NCI-H82 (cell line): Measurements from ENCODE around the gene ROBO1.
"Not testable (repeated sequence)": the region's sequence is repeated elsewhere in the genome, so short reads cannot be mapped to it uniquely, and the experiment has no call there.

Source experiments
- DNase-seq: peaks from one replicate; lab custom pipeline; 2025; lab: John Stamatoyannopoulos, UW

The ROBO1 gene

GRCh38 chr3:78737988-78738387 is 1029.8 kb downstream of the ROBO1 start:
- DNase-seq = peak; percentile 90

GRCh38 chr3:78736863-78737262 is 1030.9 kb downstream of the ROBO1 start:
- DNase-seq = no peak

GRCh38 chr3:78734048-78734637 is 1033.7 kb downstream of the ROBO1 start:
- DNase-seq = peak; percentile 69

- peak; percentile 87 for DNase-seq
These were observed 1034.9 kb downstream of the ROBO1 start for GRCh38 chr3:78732893-78733292.

- DNase-seq = peak; percentile 87
These were observed 1035.3 kb downstream of the ROBO1 start for GRCh38 chr3:78732471-78732870.

GRCh38 chr3:78729946-78730345 is 1037.9 kb downstream of the ROBO1 start:
- peak; percentile 32 for DNase-seq

- DNase-seq = peak; percentile 87
These were observed 1039.2 kb downstream of the ROBO1 start for GRCh38 chr3:78728406-78729145.

- DNase-seq = peak; percentile 91
These were observed 1041.3 kb downstream of the ROBO1 start for GRCh38 chr3:78726545-78726944.

- DNase-seq = peak; percentile 69
These were observed 1042.0 kb downstream of the ROBO1 start for GRCh38 chr3:78725703-78726246.

- DNase-seq = peak; percentile 21
These were observed 1042.9 kb downstream of the ROBO1 start for GRCh38 chr3:78724859-78725258.

- DNase-seq = not testable (repeated sequence)
These were observed 1043.4 kb downstream of the ROBO1 start for GRCh38 chr3:78724364-78724763.

- DNase-seq = no peak
These were observed 1045.8 kb downstream of the ROBO1 start for GRCh38 chr3:78721771-78722543.

- no peak for DNase-seq
These were observed 1049.1 kb downstream of the ROBO1 start for GRCh38 chr3:78718707-78719106.

GRCh38 chr3:78717041-78717440 is 1050.8 kb downstream of the ROBO1 start:
- DNase-seq = no peak

GRCh38 chr3:78712941-78713340 is 1054.9 kb downstream of the ROBO1 start:
- DNase-seq = no peak

- DNase-seq = no peak
These were observed 1055.5 kb downstream of the ROBO1 start for GRCh38 chr3:78712270-78712669.

GRCh38 chr3:78708565-78709073 is 1059.2 kb downstream of the ROBO1 start:
- no peak for DNase-seq

GRCh38 chr3:78707609-78708008 is 1060.2 kb downstream of the ROBO1 start:
- DNase-seq = no peak

GRCh38 chr3:78706906-78707523 is 1060.8 kb downstream of the ROBO1 start:
- DNase-seq = no peak

- DNase-seq = peak; percentile 8
These were observed 1063.9 kb downstream of the ROBO1 start for GRCh38 chr3:78703944-78704343.

- DNase-seq = no peak
These were observed 1066.3 kb downstream of the ROBO1 start for GRCh38 chr3:78701537-78701936.

- DNase-seq = no peak
These were observed 1069.4 kb downstream of the ROBO1 start for GRCh38 chr3:78698431-78698830.
